Endometrium (tissue), 2 donors: ENCODE data around the gene PKD1L1.

Experiments
- FAIRE-seq: peaks from 2 replicates; lab custom pipeline; 2012; peaks lifted over from hg19 to GRCh38; lab: Jason Lieb, UNC
- donor health status: control.
- donor health status: control.

The PKD1L1 gene

DNA sequence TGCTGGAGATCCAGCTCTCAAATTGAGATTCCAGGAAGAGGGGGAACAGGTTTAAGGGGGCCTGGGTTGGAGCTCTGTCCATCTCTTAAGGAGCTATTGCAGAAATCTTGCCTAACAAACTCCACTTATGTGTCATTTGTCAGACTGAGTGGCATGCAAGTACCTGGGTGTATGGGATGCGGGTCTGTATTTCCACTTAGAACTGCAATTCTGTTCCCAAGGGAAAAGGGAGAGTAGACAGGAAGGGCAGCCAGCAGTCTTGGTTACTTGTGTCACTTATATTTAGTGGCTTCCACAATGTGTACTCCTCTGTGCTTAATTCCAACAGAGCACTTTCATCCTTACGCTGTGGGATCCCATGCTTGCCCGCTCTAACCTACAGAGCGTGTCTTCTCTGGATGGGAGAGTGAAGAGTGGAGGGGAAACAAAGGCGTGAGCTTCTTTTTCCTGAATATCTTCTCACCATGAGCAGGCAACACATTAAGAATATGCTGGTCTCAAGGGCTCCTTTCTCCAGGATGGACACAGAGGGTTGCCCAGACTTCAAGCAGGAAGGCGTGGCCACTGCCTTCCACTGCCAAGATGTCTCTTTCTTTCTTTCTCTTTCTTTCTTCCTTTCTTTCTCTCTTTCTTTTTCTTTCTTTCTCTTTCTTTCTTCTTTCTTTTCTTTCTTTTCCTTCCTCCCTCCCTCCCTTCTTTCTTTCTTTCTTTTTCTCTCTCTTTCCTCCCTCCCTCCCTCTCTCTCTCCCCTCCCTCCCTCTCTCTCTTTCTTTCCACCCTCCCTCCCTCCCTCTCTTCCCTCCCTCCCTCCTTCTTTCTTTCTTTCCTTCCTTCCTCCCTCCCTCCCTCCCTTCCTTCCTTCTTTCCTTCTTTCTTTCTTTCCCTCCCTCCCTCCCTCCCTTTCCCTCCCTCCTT lies 212.6 kb downstream of the PKD1L1 start:
- no peak for FAIRE-seq

DNA sequence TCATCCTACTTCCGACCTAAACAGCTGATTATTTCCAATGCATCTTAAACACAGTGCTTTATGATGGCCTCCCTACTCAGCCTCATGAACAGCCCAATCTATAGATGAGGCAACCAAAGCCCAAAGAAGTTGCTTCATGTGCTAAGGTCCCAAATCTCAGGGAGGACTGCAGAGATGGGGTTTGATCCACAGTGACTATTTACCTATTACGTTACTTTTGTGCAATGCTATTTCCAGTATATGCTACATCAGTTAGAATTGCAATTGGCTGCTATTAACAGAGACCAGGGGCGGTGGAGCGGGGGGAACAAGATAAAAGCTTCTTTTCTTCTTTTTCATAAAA lies 213.3 kb downstream of the PKD1L1 start:
- no peak for FAIRE-seq

DNA sequence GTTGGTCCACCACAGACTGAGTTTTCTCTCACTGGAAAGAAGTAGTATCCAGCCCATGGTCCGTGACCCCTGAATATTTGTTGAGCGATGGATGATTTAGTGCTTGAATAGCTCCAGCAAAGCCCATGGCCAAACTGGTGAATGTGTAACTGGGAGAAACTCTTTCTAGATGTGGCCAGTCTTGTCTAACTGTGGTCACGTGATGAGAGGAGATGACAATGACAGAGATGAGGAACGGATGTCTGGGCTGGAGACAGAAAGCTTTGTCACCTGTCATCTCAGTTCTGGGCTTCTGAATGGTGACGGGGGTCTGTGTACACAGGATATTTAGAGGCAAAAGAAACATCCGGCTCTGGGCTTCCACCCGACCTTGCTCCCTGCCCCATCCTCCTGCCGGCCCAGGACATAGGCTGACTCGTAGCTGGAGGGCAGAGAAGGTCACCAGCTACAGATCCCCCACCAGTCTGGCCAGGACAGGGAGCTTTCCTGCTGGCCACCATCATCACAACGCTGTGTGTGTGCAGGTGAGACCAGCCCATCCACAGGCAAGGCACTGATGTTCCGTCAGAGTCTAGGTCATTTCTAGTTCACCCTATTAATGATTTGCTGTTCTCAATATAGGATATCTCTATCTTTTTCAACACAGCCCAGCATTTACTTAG lies 213.8 kb downstream of the PKD1L1 start:
- FAIRE-seq, result no peak

DNA sequence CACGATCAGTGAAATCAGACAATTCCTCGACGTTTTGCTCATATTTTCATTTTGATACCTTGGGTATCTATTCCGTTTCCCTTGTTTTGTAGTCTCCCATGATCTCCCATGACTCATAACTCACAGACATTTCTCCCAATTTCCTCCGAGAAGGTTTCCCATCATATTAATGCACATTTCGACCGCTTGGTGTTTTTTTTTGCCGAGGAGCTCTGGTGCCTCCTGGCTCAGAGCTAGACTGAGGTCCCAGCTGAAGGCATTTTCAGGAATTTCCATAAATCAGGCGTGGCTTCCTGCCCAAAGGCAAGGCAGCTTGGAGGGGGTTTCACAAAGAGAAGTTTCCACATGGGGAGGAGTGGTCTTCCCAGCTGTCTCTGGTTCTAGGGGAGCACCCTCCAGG lies 218.1 kb downstream of the PKD1L1 start:
- FAIRE-seq, result no peak

DNA sequence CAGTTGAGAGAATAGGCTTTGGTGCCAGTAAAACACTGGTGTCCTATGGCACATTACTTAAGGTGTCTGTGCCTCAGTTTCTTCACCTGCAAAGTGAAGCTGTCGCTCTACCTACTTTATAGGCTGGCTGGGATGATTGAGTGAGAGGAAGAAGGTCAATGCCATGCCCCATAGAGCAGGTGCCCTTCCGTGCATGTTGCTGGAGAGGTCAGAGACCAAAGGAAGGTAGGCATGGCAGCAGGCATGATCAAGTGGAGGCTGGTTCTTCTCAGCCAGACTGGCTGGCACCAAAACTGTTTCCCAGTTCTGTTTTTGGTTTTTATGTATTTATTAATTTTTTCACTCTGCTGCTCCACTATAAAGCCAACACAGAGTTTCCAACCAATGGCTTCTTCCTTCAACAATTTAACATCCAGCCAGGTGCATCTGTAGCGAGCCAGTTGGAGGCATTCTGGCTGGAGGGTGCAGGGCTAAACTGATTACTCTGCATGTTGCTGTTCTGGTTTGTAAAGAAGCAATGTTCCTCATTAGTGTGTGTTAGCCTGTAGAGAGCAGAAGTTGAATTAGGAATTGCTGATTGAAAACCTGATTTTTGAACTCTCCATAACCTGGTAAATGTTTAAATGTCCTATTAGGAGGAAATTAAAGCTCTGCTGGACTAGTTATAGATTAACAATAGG lies 222.1 kb downstream of the PKD1L1 start:
- no peak for FAIRE-seq

DNA sequence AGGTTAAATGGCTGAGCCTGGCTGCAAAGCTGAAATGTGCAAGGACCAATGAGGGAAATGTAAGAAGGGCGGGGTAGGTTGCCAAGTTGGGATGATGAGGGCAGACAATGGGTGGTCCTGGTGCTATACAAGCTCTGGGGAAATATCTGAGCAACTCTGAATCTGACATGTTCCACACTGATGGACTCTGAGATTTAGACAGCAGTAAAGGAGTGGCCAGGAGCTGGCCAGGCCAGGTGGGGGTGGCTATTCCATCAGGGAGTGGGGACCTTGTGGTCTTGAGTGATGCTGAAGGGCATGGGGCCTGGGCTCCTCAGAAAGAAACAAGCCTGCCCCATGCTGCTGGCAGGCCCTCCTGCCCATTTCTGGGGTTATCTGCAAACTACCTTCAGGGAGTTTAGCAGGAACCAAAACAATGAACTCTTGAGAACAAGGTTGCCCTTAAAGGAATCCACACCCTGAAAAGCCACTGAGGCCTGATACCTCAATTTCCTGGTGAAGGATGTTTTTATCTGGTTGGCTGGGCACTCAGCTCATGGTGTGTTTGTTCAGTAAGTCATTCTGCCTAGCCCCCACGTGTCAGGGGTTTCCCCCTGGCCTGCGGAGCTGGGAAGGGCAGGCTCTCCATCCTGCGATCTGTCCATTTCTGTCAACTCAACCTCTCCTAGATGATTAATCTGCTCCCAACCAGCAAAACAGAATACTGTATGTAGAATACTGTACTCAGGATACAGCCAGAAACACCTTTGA lies 223.1 kb downstream of the PKD1L1 start:
- no peak for FAIRE-seq
